Neural cell (in vitro differentiated cells): ENCODE data around the gene SLC39A7.

Experiments
- CTCF ChIP-seq: fragments of 450-650 bp; IDR thresholded peaks from 2 replicates; pipeline ENCODE4 v1.5.1; 2014; ENCODE audit warnings: antibody characterized with exemption, mild to moderate bottlenecking, moderate library complexity; ENCODE audit not compliant: poor library complexity, severe bottlenecking
- POLR2AphosphoS5 ChIP-seq: IDR thresholded peaks from 2 replicates; pipeline ENCODE4 v1.6.1; 2012

- TF ChIP-seq POLR2AphosphoS5 (no peak), CTCF (no peak)
Measured at GRCh38 chr6:33198159-33198852, 2.4 kb upstream of the SLC39A7 start.
